ENCODE measurements around the gene CDK16.

CDK16 gene

GRCh38 chrX:47186096-47186740, 32.3 kb upstream of the CDK16 start:
- DNase-seq (ENCODE audit: low read depth), result no peak

GRCh38 chrX:47187106-47187677, 31.3 kb upstream of the CDK16 start:
- DNase-seq (ENCODE audit: low read depth), result no peak

GRCh38 chrX:47189906-47190305, 28.6 kb upstream of the CDK16 start:
- DNase-seq (ENCODE audit: low read depth), result no peak

GRCh38 chrX:47190445-47191269, 27.8 kb upstream of the CDK16 start:
- peak; percentile 94 for DNase-seq (ENCODE audit: low read depth)

GRCh38 chrX:47191331-47191730, 27.1 kb upstream of the CDK16 start:
- DNase-seq (ENCODE audit: low read depth), result no peak

GRCh38 chrX:47191806-47192401, 26.6 kb upstream of the CDK16 start:
- no peak for DNase-seq (ENCODE audit: low read depth)

GRCh38 chrX:47193475-47194193, 24.8 kb upstream of the CDK16 start, which contains the start of gene UBA1:
TSS of gene UBA1 (plus strand) at chrX:47193829. CDS start at chrX:47198803, 4,974 bp downstream.
- DNase-seq (ENCODE audit: low read depth), result peak; percentile 89

GRCh38 chrX:47194194-47194787, 24.2 kb upstream of the CDK16 start:
- no peak for DNase-seq (ENCODE audit: low read depth)

- DNase-seq (ENCODE audit: low read depth), result no peak
Measured at GRCh38 chrX:47196098-47196497, 22.4 kb upstream of the CDK16 start.

GRCh38 chrX:47197526-47197925, 21.0 kb upstream of the CDK16 start:
- no peak for DNase-seq (ENCODE audit: low read depth)

GRCh38 chrX:47198026-47198686, 20.3 kb upstream of the CDK16 start:
- DNase-seq (ENCODE audit: low read depth), result no peak

GRCh38 chrX:47198687-47199080, 19.8 kb upstream of the CDK16 start:
- DNase-seq (ENCODE audit: low read depth), result no peak

GRCh38 chrX:47199286-47199685, 19.2 kb upstream of the CDK16 start:
- DNase-seq (ENCODE audit: low read depth), result no peak

GRCh38 chrX:47200385-47201150, 17.9 kb upstream of the CDK16 start:
- peak; percentile 76 for DNase-seq (ENCODE audit: low read depth)

GRCh38 chrX:47201345-47201944, 17.0 kb upstream of the CDK16 start:
- DNase-seq (ENCODE audit: low read depth), result no peak

- DNase-seq (ENCODE audit: low read depth), result no peak
Measured at GRCh38 chrX:47202316-47202715, 16.2 kb upstream of the CDK16 start.

GRCh38 chrX:47202877-47203276, 15.6 kb upstream of the CDK16 start:
- DNase-seq (ENCODE audit: low read depth), result no peak

- DNase-seq (ENCODE audit: low read depth), result no peak
Measured at GRCh38 chrX:47204970-47205369, 13.5 kb upstream of the CDK16 start.

GRCh38 chrX:47206316-47206715, 12.2 kb upstream of the CDK16 start:
- DNase-seq (ENCODE audit: low read depth), result no peak

GRCh38 chrX:47208108-47208507, 10.4 kb upstream of the CDK16 start:
- DNase-seq (ENCODE audit: low read depth), result no peak

All from fibroblast of gingiva (primary cell).